H9 (cell line): ENCODE measurements around the gene PNRC2. TPM values are rescaled to one million over a fixed set of nuclear protein-coding genes. Genes with fewer than 3 reads are reported as not detected.

Source experiments
- DNase-seq: peaks from one replicate; pipeline ENCODE4 v3.0.0-alpha.2; 2017
- H2AFZ ChIP-seq: one replicate; pipeline ENCODE4 v1.6.1; 2013; ENCODE audit warnings: mild to moderate bottlenecking, low read length, control low read depth, moderate library complexity
- H2AK5ac ChIP-seq: 2 replicates; pipeline ENCODE4 v1.6.1; 2013; ENCODE audit warnings: low read length, control low read depth, mixed read lengths; ENCODE audit not compliant: insufficient read length
- H2BK120ac ChIP-seq: one replicate; pipeline ENCODE4 v1.6.1; 2013; ENCODE audit warnings: low read depth, mild to moderate bottlenecking, low read length, control low read depth, inconsistent platforms; ENCODE audit not compliant: poor library complexity, severe bottlenecking
- H2BK12ac ChIP-seq: 2 replicates; pipeline ENCODE4 v1.6.1; 2013; ENCODE audit warnings: low read length, control low read depth, mixed read lengths, low read depth; ENCODE audit not compliant: insufficient read length
- H2BK15ac ChIP-seq: 2 replicates; pipeline ENCODE4 v1.6.1; 2013; ENCODE audit warnings: low read depth, low read length, control low read depth
- H2BK20ac ChIP-seq: one replicate; pipeline ENCODE4 v1.6.1; 2013; ENCODE audit warnings: low read depth, mild to moderate bottlenecking, low read length, control low read depth, inconsistent platforms; ENCODE audit not compliant: poor library complexity, severe bottlenecking
- H2BK5ac ChIP-seq: 2 replicates; pipeline ENCODE4 v1.6.1; 2013; ENCODE audit warnings: low read length, control low read depth, mixed read lengths; ENCODE audit not compliant: insufficient read length
- H3K14ac ChIP-seq: 2 replicates; pipeline ENCODE4 v1.6.1; 2013; ENCODE audit warnings: low read length, control low read depth; ENCODE audit not compliant: insufficient read depth
- H3K18ac ChIP-seq: 2 replicates; pipeline ENCODE4 v1.6.1; 2013; ENCODE audit warnings: low read depth, mild to moderate bottlenecking, mixed read lengths, low read length, control low read depth; ENCODE audit not compliant: insufficient read length
- H3K23ac ChIP-seq: 2 replicates; pipeline ENCODE4 v1.6.1; 2013; ENCODE audit warnings: low read length, control low read depth, mixed read lengths, low read depth; ENCODE audit not compliant: insufficient read length
- H3K23me2 ChIP-seq: 2 replicates; pipeline ENCODE4 v1.6.1; 2013; ENCODE audit warnings: low read depth, mild to moderate bottlenecking, mixed read lengths, low read length, control low read depth; ENCODE audit not compliant: insufficient read length, poor library complexity, severe bottlenecking
- H3K27ac ChIP-seq: 2 replicates; pipeline ENCODE4 v1.5.1; 2013; ENCODE audit warnings: low read length, control low read depth, mixed read lengths, low read depth; ENCODE audit not compliant: insufficient read length
- H3K27me3 ChIP-seq: 2 replicates; pipeline ENCODE4 v1.6.1; 2013; ENCODE audit warnings: low read length, control low read depth, inconsistent platforms; ENCODE audit not compliant: insufficient read depth
- H3K4ac ChIP-seq: 2 replicates; pipeline ENCODE4 v1.6.1; 2013; ENCODE audit warnings: low read depth, mild to moderate bottlenecking, control low read depth, inconsistent platforms, low read length, moderate library complexity
- H3K4me1 ChIP-seq: 2 replicates; pipeline ENCODE4 v1.6.1; 2013; ENCODE audit warnings: low read length, control low read depth, inconsistent platforms; ENCODE audit not compliant: insufficient read depth
- H3K4me2 ChIP-seq: 2 replicates; pipeline ENCODE4 v1.6.1; 2013; ENCODE audit warnings: low read length, control low read depth, mixed read lengths; ENCODE audit not compliant: insufficient read length, insufficient read depth
- H3K56ac ChIP-seq: 2 replicates; pipeline ENCODE4 v1.6.1; 2013; ENCODE audit warnings: low read depth, mild to moderate bottlenecking, mixed read lengths, low read length, control low read depth; ENCODE audit not compliant: insufficient read length
- H3K79me1 ChIP-seq: 2 replicates; pipeline ENCODE4 v1.6.1; 2013; ENCODE audit warnings: low read depth, mild to moderate bottlenecking, moderate library complexity, low read length, control low read depth, inconsistent platforms; ENCODE audit not compliant: insufficient read depth, poor library complexity, severe bottlenecking
- H3K79me2 ChIP-seq: 2 replicates; pipeline ENCODE4 v1.6.1; 2013; ENCODE audit warnings: low read length, control low read depth, inconsistent platforms; ENCODE audit not compliant: insufficient read depth
- H3K9ac ChIP-seq: 2 replicates; pipeline ENCODE4 v1.6.1; 2013; ENCODE audit warnings: low read length, control low read depth, mixed read lengths; ENCODE audit not compliant: insufficient read length; ENCODE audit errors: extremely low read depth
- H3K9me3 ChIP-seq: one replicate; pipeline ENCODE4 v1.6.1; 2013; ENCODE audit warnings: low read depth, low read length, inconsistent platforms; ENCODE audit not compliant: control insufficient read depth
- H3T11ph ChIP-seq: one replicate; pipeline ENCODE4 v1.6.1; 2013; ENCODE audit warnings: mild to moderate bottlenecking, low read length, control low read depth, inconsistent platforms
- H4K20me1 ChIP-seq: one replicate; pipeline ENCODE4 v1.6.1; 2013; ENCODE audit not compliant: control insufficient read depth, insufficient read length, insufficient read depth
- H4K5ac ChIP-seq: 2 replicates; pipeline ENCODE4 v1.6.1; 2013; ENCODE audit warnings: low read depth, mild to moderate bottlenecking, mixed read lengths, low read length, control low read depth; ENCODE audit not compliant: insufficient read length
- H4K8ac ChIP-seq: replicated peaks from 2 replicates; pipeline ENCODE4 v1.6.1; 2013; ENCODE audit warnings: low read length, control low read depth, mixed read lengths, low read depth; ENCODE audit not compliant: insufficient read length
- H4K91ac ChIP-seq: 2 replicates; pipeline ENCODE4 v1.6.1; 2013; ENCODE audit warnings: low read depth, mild to moderate bottlenecking, moderate library complexity, mixed read lengths, low read length, control low read depth; ENCODE audit not compliant: insufficient read length
- H3K27ac Mint-ChIP-seq, 3 experiments: 2 replicates in 2 of 3; 3 replicates in 1 of 3; pipeline ENCODE4 v1.8.0; 2020 to 2021; ENCODE audit warnings: mixed read lengths in 3 of 3, mild to moderate bottlenecking in 1 of 3, moderate library complexity in 1 of 3
- H3K27me3 Mint-ChIP-seq: 2 replicates; pipeline ENCODE4 v1.8.0; 2021; ENCODE audit warnings: low read depth, mild to moderate bottlenecking, moderate library complexity, mixed read lengths
- H3K36me3 Mint-ChIP-seq, 3 experiments: 2 replicates in 2 of 3; 3 replicates in 1 of 3; pipeline ENCODE4 v1.8.0; 2020 to 2021; ENCODE audit warnings: low read depth in 3 of 3, mixed read lengths in 3 of 3; ENCODE audit not compliant: insufficient read depth in 1 of 3
- H3K4me1 Mint-ChIP-seq, 2 experiments: 2 replicates each; pipeline ENCODE4 v1.8.0; 2020; ENCODE audit warnings: mixed read lengths in 2 of 2
- H3K4me3 Mint-ChIP-seq, 2 experiments: 2 replicates in 1 of 2; 3 replicates in 1 of 2; pipeline ENCODE4 v1.8.0; 2020 to 2021; ENCODE audit warnings: mild to moderate bottlenecking in 2 of 2, mixed read lengths in 2 of 2, moderate library complexity in 1 of 2
- H3K9me3 Mint-ChIP-seq, 2 experiments: 2 replicates in 1 of 2; 3 replicates in 1 of 2; pipeline ENCODE4 v1.8.0; 2020; ENCODE audit warnings: mild to moderate bottlenecking in 2 of 2, mixed read lengths in 2 of 2, moderate library complexity in 1 of 2
- WGBS: extraction: QIAGEN DNeasy Blood & Tissue Kit; methylation state at CpG from one replicate; pipeline ENCODE4 v1.1.7; 2013; ENCODE audit warnings: missing lambda C conversion rate, low lambda C conversion rate, mixed read lengths; ENCODE audit not compliant: insufficient read length; ENCODE audit errors: extremely low coverage; 5-methylcytosine and 5-hydroxymethylcytosine counted together
- total RNA-seq: library from RNA; stranded (reverse); gene quantifications from 2 replicates; pipeline ENCODE4 v1.2.1, GENCODE V29; 2021
- TF ChIP-seq, protein P1 (sequence below): fragments of 200-600 bp; sonication (generic); conservative IDR thresholded peaks from 3 replicates; pipeline ENCODE4 v1.8.0; 2021; ENCODE audit warnings: antibody characterized with exemption, mild to moderate bottlenecking

PNRC2 gene
- total RNA-seq, 1 experiment from 2014 or later: 87.6 TPM

DNA sequence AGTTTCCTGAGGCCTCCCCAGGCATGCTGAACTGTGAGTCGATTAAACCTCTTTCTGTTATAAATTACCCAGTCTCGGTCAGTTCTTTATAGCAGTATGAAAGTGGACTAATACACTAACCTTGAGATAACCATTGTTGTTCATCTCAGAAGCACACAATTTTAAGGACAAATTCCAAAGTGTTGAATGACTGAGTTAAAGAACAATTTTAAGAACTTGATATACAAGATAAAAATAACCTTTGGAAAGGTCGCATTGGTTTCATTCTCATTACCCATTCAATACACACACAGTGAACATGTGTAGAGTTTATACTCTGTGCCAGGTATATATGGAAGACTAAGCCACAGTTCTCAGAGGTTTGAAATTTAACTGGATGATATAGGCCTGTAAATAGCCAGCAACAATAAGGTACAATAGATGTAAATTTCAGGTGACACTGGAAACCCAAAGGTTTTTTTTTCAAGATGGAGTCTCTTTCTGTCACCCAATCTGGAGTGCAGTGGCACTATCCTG lies 39.6 kb downstream of the PNRC2 start:
- no peaks in the 10 kb centered on the region for H3K79me1 ChIP-seq
- no peak overlapping the region for H4K5ac ChIP-seq
- H3T11ph ChIP-seq: no peak overlapping the region
- H2BK20ac ChIP-seq: no peak overlapping the region
- Mint-ChIP-seq H3K27me3 (no peaks in the 10 kb centered on the region), H3K4me1 (peaks cover 40 to 53% of the 10 kb centered on the region in 2 experiments), H3K27ac (peak overlapping the region in 2 of 3 experiments; percentile 76 to 79; a peak in 3 of 7 replicates), H3K4me3 (no peak overlapping the region), H3K9me3 (peaks cover 5% of the 10 kb centered on the region in 2 experiments; a peak in 4 of 5 replicates), H3K36me3 (peaks cover 2 to 6% (median 4%) of the 10 kb centered on the region in 3 experiments; a peak in 3 of 7 replicates)
- no peaks in the 10 kb centered on the region for H3K23me2 ChIP-seq
- no peak overlapping the region for H2BK120ac ChIP-seq
- H3K23ac ChIP-seq: no peak overlapping the region
- H2BK15ac ChIP-seq: no peak overlapping the region
- no peak overlapping the region for H3K14ac ChIP-seq
- H4K20me1 ChIP-seq: no peaks in the 10 kb centered on the region
- H3K56ac ChIP-seq: no peak overlapping the region
- H3K79me2 ChIP-seq: no peaks in the 10 kb centered on the region
- H3K4me2 ChIP-seq: no peak overlapping the region
- no peak overlapping the region for H4K91ac ChIP-seq
- H2BK5ac ChIP-seq: no peak overlapping the region
- H3K9ac ChIP-seq: no peak overlapping the region
- H2BK12ac ChIP-seq: no peak overlapping the region
- no peaks in the 10 kb centered on the region for H3K9me3 ChIP-seq
- no peak overlapping the region for H3K4ac ChIP-seq
- TF ChIP-seq, protein P1, sequence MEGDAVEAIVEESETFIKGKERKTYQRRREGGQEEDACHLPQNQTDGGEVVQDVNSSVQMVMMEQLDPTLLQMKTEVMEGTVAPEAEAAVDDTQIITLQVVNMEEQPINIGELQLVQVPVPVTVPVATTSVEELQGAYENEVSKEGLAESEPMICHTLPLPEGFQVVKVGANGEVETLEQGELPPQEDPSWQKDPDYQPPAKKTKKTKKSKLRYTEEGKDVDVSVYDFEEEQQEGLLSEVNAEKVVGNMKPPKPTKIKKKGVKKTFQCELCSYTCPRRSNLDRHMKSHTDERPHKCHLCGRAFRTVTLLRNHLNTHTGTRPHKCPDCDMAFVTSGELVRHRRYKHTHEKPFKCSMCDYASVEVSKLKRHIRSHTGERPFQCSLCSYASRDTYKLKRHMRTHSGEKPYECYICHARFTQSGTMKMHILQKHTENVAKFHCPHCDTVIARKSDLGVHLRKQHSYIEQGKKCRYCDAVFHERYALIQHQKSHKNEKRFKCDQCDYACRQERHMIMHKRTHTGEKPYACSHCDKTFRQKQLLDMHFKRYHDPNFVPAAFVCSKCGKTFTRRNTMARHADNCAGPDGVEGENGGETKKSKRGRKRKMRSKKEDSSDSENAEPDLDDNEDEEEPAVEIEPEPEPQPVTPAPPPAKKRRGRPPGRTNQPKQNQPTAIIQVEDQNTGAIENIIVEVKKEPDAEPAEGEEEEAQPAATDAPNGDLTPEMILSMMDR: no peak
- no peak overlapping the region for H2AFZ ChIP-seq
- no peak overlapping the region for H2AK5ac ChIP-seq
- no peak overlapping the region for H3K27ac ChIP-seq
- DNase-seq: no peak
- H3K4me1 ChIP-seq: peaks cover 10% of the 10 kb centered on the region; the same call in 1 of the 2 replicates
- no peak overlapping the region for H4K8ac ChIP-seq
- WGBS: no CpG with 5 or more reads among the region's 3 CpGs
- no peaks in the 10 kb centered on the region for H3K27me3 ChIP-seq
- no peak overlapping the region for H3K18ac ChIP-seq
